NCI-H82 treated with DMSO at 0.1 percent for 48 hours (cell line): Measurements from ENCODE around the gene VPS11.
"Not testable (repeated sequence)": the region's sequence is repeated elsewhere in the genome, so short reads cannot be mapped to it uniquely, and the experiment has no call there.

Experiments used
- DNase-seq: peaks from one replicate; lab custom pipeline; 2025; ENCODE audit not compliant: unreplicated experiment; lab: John Stamatoyannopoulos, UW

The VPS11 gene

GRCh38 chr11:119034813-119035212 is 32.8 kb upstream of the VPS11 start:
- DNase-seq = no peak

- no peak for DNase-seq
Observed at GRCh38 chr11:119038884-119039283, 28.7 kb upstream of the VPS11 start.

- DNase-seq = not testable (repeated sequence)
Observed at GRCh38 chr11:119039471-119039870, 28.1 kb upstream of the VPS11 start.

- DNase-seq = no peak
Observed at GRCh38 chr11:119041821-119042514, 25.6 kb upstream of the VPS11 start.

GRCh38 chr11:119042927-119043326 is 24.7 kb upstream of the VPS11 start:
- no peak for DNase-seq

GRCh38 chr11:119044708-119045107 is 22.9 kb upstream of the VPS11 start:
- no peak for DNase-seq

GRCh38 chr11:119046489-119046888 is 21.1 kb upstream of the VPS11 start:
- DNase-seq = no peak

- DNase-seq = no peak
Observed at GRCh38 chr11:119047205-119047604, 20.4 kb upstream of the VPS11 start.

GRCh38 chr11:119048644-119049043 is 19.0 kb upstream of the VPS11 start:
- DNase-seq = no peak

GRCh38 chr11:119049081-119049480 is 18.5 kb upstream of the VPS11 start:
- no peak for DNase-seq

- no peak for DNase-seq
Observed at GRCh38 chr11:119051440-119052162, 16.0 kb upstream of the VPS11 start.

- DNase-seq = no peak
Observed at GRCh38 chr11:119052163-119052814, 15.3 kb upstream of the VPS11 start.

- no peak for DNase-seq
Observed at GRCh38 chr11:119054418-119054817, 13.2 kb upstream of the VPS11 start.

GRCh38 chr11:119055901-119056300 is 11.7 kb upstream of the VPS11 start:
- no peak for DNase-seq

GRCh38 chr11:119056421-119056999 is 11.1 kb upstream of the VPS11 start:
- DNase-seq = no peak

GRCh38 chr11:119057000-119057769 is 10.4 kb upstream of the VPS11 start, which contains the start of gene HYOU1:
TSS of gene HYOU1 (minus strand) at chr11:119057205. CDS start at chr11:119056160, 1,045 bp downstream.
- DNase-seq = peak; percentile 77

GRCh38 chr11:119059128-119059527 is 8.5 kb upstream of the VPS11 start:
- DNase-seq = not testable (repeated sequence)

- no peak for DNase-seq
Observed at GRCh38 chr11:119061256-119061655, 6.4 kb upstream of the VPS11 start.

GRCh38 chr11:119062779-119063178 is 4.8 kb upstream of the VPS11 start:
- no peak for DNase-seq

- DNase-seq = no peak
Observed at GRCh38 chr11:119065369-119065768, 2.2 kb upstream of the VPS11 start.

GRCh38 chr11:119077839-119078238 is 10.2 kb downstream of the VPS11 start:
- DNase-seq = no peak
